Gastroesophageal sphincter (tissue), 3 donors: ENCODE measurements around the gene LRP1B.

Source experiments
- POLR2A ChIP-seq, 2 donors: fragments of 450-650 bp; IDR thresholded peaks; one replicate each; pipeline ENCODE4 v1.6.1; 2017; ENCODE audit warnings: antibody characterized with exemption in 2 of 2, mild to moderate bottlenecking in 2 of 2, moderate library complexity in 1 of 2
- TF ChIP-seq, protein P1 (sequence below), 4 experiments: fragments of 200-600 bp in 2 of 4; fragments of 450-650 bp in 2 of 4; sonication (generic) in 1 of 4; IDR thresholded peaks; one replicate each; pipeline ENCODE4 v1.5.1; 2017 to 2019; ENCODE audit warnings: antibody characterized with exemption in 4 of 4, mild to moderate bottlenecking in 2 of 4, moderate library complexity in 2 of 4

DNA sequence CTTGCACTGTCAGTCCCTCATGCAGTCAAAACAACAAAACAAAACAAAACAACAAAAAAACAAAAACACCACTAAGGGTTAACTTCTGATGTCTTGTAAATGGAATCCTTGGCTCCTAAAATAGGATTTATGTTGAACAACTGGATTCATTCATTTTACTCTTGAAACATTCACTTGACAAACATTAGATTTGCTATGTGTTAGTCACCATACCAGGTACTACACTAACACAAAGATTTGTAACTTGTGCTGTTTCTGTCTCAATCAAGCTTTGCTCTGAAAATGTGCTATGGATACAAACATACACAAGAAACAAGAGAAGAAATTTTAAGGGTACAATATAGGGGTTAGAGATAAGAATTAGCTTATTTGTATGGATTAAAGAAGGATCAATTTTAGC, 812.8 kb downstream of the LRP1B start:
- TF ChIP-seq, protein P1, sequence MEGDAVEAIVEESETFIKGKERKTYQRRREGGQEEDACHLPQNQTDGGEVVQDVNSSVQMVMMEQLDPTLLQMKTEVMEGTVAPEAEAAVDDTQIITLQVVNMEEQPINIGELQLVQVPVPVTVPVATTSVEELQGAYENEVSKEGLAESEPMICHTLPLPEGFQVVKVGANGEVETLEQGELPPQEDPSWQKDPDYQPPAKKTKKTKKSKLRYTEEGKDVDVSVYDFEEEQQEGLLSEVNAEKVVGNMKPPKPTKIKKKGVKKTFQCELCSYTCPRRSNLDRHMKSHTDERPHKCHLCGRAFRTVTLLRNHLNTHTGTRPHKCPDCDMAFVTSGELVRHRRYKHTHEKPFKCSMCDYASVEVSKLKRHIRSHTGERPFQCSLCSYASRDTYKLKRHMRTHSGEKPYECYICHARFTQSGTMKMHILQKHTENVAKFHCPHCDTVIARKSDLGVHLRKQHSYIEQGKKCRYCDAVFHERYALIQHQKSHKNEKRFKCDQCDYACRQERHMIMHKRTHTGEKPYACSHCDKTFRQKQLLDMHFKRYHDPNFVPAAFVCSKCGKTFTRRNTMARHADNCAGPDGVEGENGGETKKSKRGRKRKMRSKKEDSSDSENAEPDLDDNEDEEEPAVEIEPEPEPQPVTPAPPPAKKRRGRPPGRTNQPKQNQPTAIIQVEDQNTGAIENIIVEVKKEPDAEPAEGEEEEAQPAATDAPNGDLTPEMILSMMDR (IDR thresholded peaks at IDR 0.05) = no peak
- TF ChIP-seq POLR2A (IDR thresholded peaks at IDR 0.05) = no peak
